Hepatic stellate cell (primary cell): ENCODE data around the gene SLC6A17.

Source experiments
- DNase-seq: peaks from one replicate; pipeline ENCODE4 v3.0.0; 2011; ENCODE audit warnings: low spot score

Gene SLC6A17

DNA sequence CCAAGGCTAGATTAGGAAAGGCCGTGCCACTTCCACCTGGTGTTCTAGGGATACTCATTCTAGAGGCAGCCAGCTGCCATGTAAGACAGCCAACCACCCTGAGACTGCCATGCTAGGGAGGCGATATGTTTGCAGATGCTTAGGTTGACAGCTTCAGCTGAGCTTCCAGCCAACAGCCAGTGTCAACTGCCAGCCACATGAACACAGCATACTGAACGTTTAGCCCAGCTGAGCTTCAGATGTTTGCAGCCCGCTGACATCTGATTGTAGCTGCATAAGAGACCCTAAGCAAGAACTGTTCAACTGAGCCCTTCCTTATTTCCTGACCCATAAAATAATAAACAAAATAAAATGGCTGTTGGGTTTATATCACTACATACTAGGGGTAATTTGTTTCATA is 54.9 kb downstream of the SLC6A17 start:
- no peak for DNase-seq

DNA sequence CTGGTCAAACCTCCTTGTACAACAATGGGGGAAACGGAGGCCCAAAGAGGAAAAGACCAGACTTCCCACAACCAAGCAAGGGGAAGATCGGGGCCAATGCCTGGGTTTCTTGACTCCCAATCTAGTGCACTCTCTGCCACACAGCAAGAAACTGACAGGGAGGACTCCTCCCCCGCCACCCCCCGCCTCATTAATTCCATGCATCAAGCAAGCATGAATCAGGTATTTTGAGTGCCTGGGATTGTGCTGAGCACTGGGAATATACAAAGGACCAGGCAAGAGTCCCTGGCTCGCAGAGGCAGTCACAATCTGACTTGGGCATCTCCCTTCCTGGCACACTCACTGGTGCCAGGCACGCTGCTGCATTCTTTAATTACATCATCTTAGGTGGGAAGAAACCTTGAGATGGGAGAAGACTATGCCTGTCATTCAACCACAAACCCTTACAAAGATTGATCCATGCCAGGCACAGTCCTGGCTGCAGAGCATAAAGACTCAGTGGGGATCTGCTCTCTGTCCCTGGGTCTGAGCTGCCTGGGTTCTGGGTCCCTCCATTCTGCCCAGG is 55.4 kb downstream of the SLC6A17 start:
- DNase-seq: no peak

DNA sequence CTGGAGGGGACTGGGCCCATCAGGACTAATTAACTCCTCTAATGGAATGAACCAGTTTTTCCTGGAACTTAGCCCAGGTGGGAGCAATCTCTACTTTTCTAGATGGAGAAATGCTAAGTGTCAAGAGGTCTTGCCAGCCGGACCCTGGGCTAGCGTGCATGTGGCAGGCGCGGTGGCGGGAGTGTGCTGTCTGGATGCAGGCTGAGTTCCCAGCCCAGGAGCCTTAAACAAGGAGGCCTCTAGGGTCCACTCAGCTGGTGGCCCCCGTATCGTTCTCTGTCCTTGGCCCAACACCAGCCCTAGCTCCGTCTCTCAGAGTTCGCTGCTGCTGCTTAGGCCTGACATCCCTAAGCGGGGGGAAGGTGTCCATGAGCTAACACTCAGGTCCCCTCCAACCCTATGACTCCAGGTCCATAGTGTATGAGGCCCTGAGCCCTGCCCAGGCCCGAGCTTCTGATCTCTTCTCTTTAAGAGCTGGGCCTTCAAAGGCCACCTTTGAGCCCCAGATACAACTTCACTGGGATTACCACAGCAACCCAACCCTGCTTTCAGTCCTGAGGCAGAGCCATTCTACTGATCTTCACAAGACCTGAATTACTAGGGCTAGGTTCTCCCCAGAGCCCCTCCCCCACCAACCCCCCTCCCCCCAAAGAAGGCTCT is 56.1 kb downstream of the SLC6A17 start:
- DNase-seq: no peak

DNA sequence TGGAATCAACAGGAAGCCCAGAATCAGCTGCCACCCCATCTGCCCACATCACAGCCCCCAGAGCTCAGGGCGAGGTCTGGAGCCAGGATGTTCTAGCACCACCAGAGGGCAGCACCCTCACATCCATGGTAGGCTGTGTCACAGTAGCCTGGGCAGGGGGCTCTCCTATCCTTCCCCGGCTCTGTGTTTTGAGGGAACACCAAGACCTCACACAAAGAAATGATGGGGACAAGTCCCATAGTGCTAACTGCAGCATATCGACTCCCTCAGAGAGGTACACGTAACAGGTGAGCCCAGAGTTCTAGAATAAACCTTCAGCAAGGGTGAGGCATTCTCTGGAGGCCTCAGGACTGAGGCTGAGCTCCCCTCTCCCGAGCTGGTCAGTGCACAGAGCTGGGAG is 57.5 kb downstream of the SLC6A17 start:
- DNase-seq: peak; percentile 78

DNA sequence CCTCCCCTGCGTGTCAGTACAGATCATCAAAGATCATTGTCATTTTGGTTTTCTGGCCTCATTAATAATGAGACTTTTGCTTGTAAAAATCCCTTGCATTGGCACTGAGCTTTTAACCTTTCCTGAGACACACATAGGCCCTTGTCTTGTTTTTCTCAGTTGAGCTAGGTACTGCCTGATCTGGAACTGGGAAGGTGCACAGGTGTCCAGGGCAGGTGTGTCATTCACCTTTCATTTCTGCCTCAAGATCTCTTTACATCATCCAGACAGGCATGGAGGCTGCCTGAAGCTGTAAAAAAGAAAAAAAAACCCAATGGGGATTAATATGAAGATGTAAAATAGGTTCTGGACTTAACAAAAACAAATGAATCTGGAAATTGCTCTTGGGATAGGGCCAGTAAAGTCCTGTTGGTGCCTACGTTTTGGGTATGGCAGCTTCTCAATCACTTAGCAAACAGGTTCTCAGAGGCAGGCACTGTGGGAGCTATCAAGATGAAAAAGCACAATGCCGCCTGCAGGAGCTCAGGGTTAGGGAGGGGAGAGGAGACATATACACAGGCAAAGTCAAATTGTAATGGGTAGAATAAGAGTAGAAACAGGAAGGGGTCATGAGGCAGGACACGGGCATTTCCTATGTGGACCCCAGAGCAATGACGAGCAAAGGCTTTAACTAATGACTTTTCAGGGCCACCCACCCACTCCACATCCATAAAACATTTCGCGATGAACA is 58.8 kb downstream of the SLC6A17 start:
- no peak for DNase-seq

DNA sequence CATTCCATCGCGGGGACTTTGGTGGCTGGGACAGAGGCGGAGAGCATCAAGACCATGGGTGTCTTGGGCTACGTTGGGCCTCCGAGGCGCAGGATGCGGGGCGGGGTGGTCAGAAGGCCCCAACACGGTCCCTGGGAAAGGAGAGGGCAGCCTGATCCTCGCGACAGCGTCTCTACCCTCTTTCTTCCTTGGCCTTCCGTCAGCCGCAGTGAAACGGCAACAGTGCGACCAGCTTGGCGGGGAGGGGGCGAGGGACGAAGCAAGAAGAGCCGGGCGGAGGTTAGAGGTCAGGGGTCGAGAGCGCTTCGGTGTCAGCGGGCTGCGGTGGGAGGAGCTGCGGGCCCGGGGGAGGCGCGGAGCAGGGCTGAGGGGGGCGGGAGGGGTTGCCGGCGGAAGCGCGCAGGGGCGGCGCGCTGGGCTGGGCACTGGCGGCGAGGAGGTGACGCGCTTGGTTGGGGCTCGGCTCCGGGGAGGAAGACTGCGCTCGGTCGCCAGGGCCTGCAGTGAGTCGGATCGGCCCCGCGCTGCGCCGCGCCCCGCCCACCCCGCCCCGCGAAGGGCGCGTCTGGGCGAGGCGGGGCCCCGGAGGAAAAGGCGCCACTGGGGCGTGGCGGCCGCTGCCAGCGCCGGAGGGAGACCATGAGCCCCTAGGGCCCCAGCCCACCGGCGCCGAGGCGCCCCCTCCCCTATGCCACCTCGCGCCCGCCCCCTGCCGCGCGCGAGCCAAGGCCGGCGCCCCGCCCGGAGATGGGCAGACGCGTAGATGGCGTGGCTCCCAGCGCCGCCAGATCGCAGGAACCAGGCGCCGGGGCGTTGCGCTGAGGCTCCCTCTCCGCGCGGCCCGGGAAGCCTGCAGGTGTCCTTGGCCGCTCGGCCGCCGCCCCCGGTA is 59.7 kb downstream of the SLC6A17 start, which contains the start of gene KCNC4:
Gene KCNC4 (plus strand): TSS at position 600 of the 889 bp plus-strand sequence. CDS start 1,186 bp downstream, outside the sequence.
- peak; percentile 85 for DNase-seq

DNA sequence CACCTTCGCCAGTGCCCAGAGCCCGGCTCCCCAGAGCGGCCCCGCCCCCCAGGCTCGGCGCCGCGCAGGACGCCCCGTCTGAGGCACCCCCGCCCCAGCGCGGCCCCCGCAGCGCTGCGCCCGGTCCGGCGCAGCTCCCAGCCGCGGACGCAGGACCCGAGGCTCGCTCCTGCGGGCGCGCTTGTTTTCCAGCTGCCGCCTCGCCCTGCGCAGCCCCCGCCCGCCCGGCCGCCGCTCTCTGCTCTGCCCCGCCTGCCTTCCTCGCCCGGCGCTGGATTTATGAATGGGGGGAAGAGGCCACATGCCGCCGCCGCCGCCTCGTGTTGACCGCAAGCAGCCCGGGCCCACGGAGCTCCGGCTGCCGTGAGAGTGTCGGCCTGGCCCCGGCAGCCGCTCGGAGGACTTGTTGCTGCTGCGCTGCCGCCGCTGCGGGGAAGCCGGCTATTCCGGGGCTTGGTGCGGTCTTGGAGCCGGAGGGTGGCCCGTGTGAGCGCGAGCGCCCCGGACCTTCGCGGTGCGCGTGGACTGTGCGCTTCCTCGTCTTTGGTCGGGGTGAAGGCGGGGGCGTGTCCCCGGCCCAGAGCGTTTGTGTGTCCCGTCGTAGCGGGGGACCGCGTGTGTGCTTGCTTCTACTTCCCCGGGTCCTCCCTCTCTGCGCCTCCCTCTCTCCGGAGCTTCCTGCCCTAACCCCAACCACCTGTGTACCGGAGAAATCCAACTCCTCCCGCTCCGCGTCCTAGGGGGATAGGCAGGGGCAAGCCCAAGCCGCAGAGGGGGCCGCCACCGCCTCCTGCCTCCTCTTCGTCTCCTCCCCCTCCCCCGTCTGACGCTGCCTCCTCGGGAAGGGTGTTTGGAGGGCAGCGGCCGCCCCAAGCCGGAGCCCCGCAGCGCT is 60.6 kb downstream of the SLC6A17 start:
- peak; percentile 45 for DNase-seq

DNA sequence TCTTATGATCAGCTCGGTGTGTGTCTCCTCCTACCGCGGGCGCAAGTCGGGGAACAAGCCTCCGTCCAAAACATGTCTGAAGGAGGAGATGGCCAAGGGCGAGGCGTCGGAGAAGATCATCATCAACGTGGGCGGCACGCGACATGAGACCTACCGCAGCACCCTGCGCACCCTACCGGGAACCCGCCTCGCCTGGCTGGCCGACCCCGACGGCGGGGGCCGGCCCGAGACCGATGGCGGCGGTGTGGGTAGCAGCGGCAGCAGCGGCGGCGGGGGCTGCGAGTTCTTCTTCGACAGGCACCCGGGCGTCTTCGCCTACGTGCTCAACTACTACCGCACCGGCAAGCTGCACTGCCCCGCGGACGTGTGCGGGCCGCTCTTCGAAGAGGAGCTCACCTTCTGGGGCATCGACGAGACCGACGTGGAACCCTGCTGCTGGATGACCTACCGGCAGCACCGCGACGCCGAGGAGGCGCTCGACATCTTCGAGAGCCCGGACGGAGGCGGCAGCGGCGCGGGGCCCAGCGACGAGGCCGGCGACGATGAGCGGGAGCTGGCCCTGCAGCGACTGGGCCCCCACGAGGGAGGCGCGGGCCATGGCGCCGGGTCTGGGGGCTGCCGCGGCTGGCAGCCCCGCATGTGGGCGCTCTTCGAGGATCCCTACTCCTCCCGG is 61.3 kb downstream of the SLC6A17 start:
- DNase-seq: no peak

DNA sequence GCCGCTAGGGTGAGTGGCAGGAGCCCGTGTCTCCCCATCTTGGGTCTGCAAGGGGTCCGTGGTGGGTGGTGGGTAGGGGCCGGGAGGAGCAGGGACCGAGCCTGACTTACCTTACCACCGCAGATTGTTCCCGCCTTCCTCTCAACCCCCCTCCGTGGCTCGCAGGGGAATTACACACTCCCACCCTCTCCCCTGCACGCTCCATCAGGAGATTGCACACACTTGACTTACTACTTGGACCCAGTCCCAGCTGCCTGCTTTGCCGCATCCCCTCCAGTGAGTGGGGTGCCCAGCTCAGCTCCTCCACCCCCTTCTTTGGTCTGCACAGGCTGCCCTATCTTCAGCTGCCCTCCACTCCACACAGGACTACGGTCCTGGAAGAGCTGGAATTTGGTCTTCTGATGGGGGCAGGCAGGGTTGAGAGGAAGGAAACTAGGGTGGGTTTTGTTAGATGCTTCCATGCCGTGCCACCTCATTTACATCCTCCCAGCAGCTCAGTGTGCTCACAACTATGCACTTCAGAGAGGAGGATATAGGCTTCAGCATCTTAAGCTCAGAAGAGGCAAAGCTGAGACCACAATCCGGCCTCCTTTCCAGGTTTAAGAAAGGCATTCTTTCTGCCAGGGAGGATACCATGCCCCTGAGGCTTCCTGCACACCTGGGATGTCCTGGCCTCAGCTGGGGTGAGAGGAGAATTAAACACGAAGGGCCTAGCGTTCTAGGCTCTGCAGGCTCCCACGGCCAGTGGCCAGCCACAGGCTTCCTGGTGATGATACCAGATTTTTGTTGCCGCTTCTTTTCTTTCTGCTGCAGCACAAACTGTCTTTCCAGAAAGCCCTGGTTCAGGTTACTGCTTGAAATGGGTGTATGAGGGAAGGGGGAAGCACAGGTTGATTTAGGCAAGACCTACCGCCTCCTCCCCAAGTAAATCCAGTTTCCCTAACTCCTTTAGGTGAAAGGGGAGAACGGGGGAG is 62.2 kb downstream of the SLC6A17 start:
- DNase-seq: no peak

DNA sequence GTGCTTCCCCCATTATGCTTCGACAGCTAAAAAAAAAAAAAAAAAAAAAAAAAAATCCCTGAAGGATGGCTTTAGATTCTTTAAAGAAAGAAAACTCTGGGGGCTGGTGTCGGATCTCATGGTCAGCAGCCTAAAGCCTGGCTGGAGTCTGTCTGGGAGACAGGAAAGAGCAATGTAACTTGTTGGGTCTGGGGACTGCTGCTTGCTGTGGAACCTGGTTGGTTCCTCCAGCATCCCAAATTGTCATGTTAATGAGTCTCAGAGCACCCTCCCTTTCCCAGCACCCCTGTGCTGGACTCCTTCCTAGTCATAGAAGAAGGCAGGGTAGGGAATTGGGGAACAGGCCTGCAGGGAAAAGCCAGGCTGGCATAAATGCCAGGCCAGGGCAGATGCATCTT is 62.8 kb downstream of the SLC6A17 start:
- DNase-seq: no peak

DNA sequence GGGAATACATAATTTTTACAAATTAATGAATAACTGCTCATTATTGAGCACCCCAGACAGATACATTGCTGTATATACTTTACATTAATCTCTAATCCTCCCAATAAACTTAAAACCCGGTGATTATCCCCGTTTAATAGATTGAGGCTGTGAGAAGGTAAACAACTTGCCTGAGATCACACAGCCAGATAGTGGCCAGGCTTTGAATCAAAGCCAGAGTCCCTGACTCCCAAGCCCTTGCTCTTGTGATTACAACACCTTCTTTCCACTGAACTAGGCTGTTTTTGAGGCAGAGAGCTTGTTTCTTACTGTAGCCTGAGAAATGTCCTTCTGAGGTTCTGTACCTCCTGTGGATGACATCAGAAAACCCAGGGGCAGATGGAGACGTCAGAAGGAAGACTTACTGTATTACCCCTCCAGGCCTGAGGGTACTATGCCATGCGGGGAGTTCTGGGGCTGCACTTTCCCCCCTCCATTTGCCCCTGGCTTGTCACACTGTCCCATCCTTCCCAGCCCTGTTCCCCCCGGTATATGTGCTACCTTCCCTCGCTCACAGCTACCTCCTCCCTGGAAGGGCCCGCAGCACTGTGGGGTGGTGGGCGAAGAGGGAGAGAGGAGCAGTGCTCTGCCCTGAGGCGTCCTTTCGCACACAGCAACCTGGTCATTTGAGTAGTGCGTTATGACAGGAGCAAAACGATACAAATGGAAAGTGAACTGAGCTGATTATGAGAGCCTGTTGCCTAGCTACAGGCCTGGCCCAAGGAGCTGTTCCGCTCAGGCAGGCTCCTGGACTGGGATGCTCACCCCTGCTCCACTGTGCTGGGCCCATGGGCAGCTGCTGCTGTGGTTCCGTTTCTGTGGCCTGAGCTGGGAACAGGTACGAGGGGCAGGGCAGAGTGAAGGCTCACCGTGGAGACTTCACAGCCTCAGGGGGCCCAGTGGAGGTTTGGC is 64.4 kb downstream of the SLC6A17 start:
- DNase-seq: no peak

DNA sequence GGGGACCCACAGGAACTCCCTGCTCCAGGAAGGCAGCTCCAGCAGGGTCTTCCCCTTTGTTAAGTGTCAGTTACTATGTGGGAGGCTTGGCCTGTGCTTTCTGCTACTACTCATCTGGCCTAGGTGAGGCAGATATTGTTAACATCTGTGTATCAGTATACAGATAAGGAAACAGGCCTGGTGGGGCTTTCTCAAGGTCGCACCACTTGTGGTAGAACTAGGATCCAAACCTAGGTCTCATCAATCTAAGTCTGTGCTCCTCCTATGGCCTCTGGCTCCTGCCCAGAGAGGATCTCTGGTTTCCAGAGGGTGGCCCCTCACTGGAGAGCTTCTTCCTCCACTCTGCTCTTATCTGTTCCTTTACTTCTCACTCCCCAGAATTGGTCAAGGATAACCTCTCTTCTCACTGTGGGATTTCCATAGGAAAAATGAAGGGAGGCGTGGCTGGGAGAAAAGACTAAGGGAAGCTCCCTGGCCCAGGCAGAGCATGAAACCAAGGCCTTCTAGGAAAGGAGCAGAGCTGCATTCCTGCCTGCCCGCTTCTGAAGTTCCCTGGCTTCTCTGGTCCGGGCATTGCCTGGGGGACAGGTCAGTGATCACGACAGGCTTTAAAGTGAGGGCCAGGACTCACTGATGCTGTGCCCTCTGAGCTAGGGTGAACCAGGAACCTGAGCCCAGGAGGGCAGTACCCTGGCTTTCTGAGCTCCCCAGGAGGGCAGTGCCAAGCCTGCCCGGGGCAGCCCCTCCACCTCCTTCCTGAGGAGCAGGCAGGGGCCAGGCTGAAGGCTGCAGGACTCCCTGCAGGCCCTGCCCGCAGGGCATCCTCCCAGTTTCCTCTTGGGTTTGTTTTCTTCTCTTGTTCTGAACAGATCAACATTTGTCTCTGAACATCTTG is 65.6 kb downstream of the SLC6A17 start:
- DNase-seq: no peak

DNA sequence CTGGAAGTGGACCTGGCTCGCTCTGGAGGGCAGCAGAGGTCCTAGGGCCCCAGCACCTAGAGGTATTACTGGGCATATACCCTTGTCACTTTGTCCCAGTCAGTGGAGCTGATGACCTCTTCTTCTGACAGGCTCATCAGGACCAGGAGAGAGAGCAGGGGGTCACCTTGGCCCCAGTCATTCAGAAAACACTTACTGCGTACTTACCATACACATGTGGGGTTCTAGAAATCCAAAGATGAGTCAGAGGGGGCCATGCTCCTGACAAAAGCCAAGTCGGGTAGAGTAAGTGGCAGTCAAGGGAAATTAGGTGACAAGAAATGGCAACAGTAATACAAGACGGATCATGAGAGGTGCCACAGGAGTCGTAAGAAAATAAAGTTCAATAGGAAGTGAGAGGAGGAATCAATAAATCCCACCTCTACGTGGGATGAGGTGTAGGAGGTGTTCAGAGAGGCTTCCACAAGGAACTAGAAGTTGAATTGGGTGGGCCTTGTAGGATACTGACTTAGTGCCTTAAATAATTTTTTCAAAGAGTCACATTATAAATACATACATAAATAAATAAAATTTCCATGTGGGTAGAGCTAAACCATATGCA is 66.7 kb downstream of the SLC6A17 start:
- no peak for DNase-seq

DNA sequence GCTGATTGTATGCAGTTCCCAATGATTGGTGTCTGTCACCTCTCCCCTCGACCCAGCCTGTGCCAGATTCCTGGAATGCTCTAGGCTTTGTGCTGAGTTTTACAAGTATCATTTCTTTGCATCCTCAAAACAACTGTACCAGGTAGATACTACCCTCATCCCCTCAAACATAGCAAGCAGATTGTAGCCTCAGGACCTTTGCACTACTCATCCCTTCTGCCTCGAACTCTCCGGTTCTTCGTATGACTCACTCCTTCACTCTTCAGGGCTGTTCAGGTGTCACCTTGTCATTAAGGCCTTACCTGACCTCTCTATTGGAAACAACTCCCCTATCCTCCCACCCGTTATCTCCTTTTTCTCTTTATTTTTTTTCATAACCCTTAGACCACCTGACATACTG is 67.8 kb downstream of the SLC6A17 start:
- no peak for DNase-seq

DNA sequence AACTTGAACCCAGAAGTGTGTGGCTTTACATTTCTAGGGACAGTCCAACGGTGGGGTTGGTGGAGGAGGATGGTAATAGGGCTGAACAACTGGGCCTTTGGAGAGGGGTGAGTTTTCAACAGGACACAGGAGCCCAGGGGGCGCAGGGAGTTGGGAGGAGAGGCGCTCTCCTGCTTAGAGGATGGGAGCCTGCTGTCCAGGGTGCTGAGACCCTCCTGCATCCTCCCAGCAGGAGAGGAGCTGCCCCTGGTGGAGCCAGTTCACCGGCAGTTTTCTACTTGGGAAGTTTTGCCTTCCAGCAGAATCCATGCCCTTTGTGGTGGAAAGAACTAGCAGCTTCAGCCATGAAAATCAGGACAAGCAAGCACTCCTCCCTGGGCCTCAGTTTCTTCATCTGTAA is 68.4 kb downstream of the SLC6A17 start:
- no peak for DNase-seq

DNA sequence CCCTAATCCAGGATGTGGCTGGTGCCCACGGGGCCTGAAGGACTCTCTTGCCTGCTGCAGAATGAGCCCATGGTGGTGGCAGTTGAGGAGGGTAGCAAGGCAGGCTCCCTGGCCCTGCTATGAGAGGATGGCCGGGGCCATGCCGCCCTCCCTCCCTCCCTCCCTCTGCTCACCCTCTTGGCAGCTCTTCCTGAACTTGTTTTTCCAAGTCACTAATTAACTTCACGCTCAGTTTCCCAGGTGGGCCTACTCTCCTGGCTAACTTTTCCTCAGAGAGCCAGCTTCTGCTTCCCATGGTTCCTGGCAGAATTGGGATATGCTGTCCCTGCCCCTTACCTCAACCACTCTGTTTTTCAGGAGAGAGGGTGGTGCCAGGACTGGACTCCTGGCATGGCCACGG is 70.0 kb downstream of the SLC6A17 start:
- DNase-seq: no peak

DNA sequence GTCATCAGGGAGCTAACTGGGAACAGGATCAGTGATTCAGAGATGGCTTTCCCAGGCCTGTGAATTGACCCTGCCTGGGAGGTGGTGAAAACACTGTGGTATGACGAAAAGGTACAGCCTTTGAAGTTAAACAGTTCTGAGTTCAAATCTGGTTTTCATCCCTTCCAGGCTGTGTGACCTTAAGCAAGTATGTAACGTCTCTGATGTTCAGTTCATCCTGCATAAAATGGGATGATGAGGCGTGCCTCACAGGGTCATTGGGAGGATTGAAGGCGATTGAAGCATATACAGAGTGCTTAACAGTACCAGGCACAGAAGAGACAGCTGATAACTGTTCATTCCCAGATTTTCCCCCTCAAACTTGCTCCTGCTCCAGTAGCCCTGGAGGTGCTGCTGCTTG is 70.8 kb downstream of the SLC6A17 start:
- DNase-seq: no peak
